Sigmoid colon (tissue), 4 donors: ENCODE data around the gene TXLNB.

Source experiments
- CTCF ChIP-seq, 4 experiments: fragments of 450-650 bp in 3 of 4; fragments of 200-600 bp in 1 of 4; IDR thresholded peaks; one replicate each; pipeline ENCODE4 v1.5.1; 2016 to 2019; ENCODE audit warnings: antibody characterized with exemption in 4 of 4, mild to moderate bottlenecking in 3 of 4, moderate library complexity in 2 of 4
- POLR2A ChIP-seq, 2 donors: fragments of 450-650 bp; IDR thresholded peaks; one replicate each; pipeline ENCODE4 v1.6.1; 2016; ENCODE audit warnings: antibody characterized with exemption in 2 of 2, mild to moderate bottlenecking in 2 of 2, moderate library complexity in 2 of 2
- POLR2AphosphoS5 ChIP-seq, 4 donors: sonication (generic); formaldehyde crosslinking; IDR thresholded peaks; one replicate each; pipeline ENCODE4 v1.6.1; 2017; ENCODE audit warnings: antibody characterized with exemption in 4 of 4

- TF ChIP-seq CTCF (IDR thresholded peaks at IDR 0.05) (no peak), POLR2A (IDR thresholded peaks at IDR 0.05) (no peak), POLR2AphosphoS5 (IDR thresholded peaks at IDR 0.05) (no peak)
These were observed 86.8 kb downstream of the TXLNB start for GRCh38 chr6:139204978-139205377.
